Suprapubic skin (tissue), 4 donors: ENCODE measurements around the gene PLA2G10. TPM values are rescaled to one million over a fixed set of nuclear protein-coding genes. Genes with fewer than 3 reads are reported as not detected.

Experiments
- DNase-seq, 2 donors: peaks; one replicate each; pipeline ENCODE4 v3.0.0-alpha.2; 2019; ENCODE audit warnings: low spot score in 2 of 2
- H3K27ac ChIP-seq: fragments of 200-600 bp; sonication (generic); one replicate; pipeline ENCODE4 v1.5.1; 2019
- H3K27me3 ChIP-seq: fragments of 200-600 bp; sonication (generic); one replicate; pipeline ENCODE4 v1.5.1; 2019
- H3K36me3 ChIP-seq: fragments of 200-600 bp; sonication (generic); one replicate; pipeline ENCODE4 v1.5.1; 2019
- H3K4me1 ChIP-seq: fragments of 200-600 bp; sonication (generic); one replicate; pipeline ENCODE4 v1.5.1; 2019
- H3K4me3 ChIP-seq: fragments of 200-600 bp; sonication (generic); one replicate; pipeline ENCODE4 v1.5.1; 2019; ENCODE audit warnings: mild to moderate bottlenecking
- H3K9me3 ChIP-seq: fragments of 200-600 bp; sonication (generic); one replicate; pipeline ENCODE4 v1.5.1; 2019
- EP300 ChIP-seq: sonication (generic); formaldehyde crosslinking; IDR thresholded peaks from one replicate; pipeline ENCODE4 v1.6.1; 2017; ENCODE audit warnings: antibody characterized with exemption
- POLR2A ChIP-seq, 2 donors: fragments of 450-650 bp; IDR thresholded peaks; one replicate each; pipeline ENCODE4 v1.6.1; 2017; ENCODE audit warnings: antibody characterized with exemption in 2 of 2, mild to moderate bottlenecking in 2 of 2, moderate library complexity in 2 of 2
- POLR2AphosphoS5 ChIP-seq, 3 donors: sonication (generic); formaldehyde crosslinking; IDR thresholded peaks; one replicate each; pipeline ENCODE4 v1.6.1; 2017; ENCODE audit warnings: antibody characterized with exemption in 3 of 3
- WGBS: methylation state at CpG from one replicate; pipeline ENCODE4 v1.1.5; 2018; 5-methylcytosine and 5-hydroxymethylcytosine counted together
- total RNA-seq, 4 donors: library from RNA; depleted of rRNA; stranded (reverse); fragments of >200 nt; gene quantifications; one replicate each; pipeline ENCODE4 v1.1.0, GENCODE V29; 2016
- TF ChIP-seq, protein P1 (sequence below), 2 donors: fragments of 200-600 bp in 1 of 2; fragments of 450-650 bp in 1 of 2; sonication (generic) in 1 of 2; IDR thresholded peaks; one replicate each; pipeline ENCODE4 v1.5.1; 2016 to 2019; ENCODE audit warnings: antibody characterized with exemption in 2 of 2, mild to moderate bottlenecking in 1 of 2, moderate library complexity in 1 of 2

The PLA2G10 gene
- total RNA-seq, 4 donors from 2014 or later: not detected

DNA sequence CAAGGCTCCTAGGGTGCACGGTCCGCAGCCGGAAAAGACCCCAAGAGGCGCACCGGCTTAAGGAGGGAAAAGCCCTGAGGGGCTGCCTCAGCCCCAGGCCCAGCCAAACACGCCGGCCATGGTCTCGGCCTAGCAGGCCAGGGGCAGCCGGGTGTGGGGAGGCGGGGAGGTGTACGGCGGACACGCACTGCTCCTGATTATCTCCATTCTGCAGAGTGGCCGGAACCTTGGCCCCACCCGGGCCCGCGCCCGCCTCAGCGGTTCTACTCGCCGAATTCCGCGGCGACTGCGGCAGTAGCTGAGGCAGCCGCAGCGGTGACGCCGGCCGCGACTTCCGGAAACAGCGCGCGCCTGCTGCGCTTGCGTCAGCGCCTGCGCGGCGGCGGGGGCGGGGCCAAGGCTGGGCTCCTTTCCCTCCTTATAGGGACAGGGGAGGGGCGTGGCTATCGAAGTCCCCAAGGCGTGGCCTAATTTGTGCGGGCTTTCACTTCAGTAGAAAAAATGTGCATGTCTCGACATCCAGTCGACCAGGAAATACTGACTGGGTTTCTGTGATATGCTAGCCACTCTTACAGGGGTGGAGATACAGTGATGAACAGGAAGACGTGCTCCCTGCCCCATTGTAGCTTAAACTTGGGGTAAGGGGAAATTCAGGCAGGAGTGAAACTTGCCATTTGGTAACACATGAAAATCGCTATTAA, 64.0 kb downstream of the PLA2G10 start, which contains the start of gene PARN:
TSS of gene PARN (minus strand) at position 342 of the 701 bp plus-strand sequence. CDS start at position 207, 135 bp downstream.
- H3K27ac ChIP-seq: peak within 1 kb of the TSS; percentile 86
- peak within 1 kb of the TSS; percentile 96 for H3K4me3 ChIP-seq
- peak; percentile 97 to 99 for DNase-seq
- peaks cover 26% of the 10 kb centered on the region for H3K36me3 ChIP-seq
- H3K27me3 ChIP-seq: no peaks in the 10 kb centered on the region
- no peaks in the 10 kb centered on the region for H3K9me3 ChIP-seq
- WGBS: 2% methylated on average over 24 of the region's 51 CpGs
- H3K4me1 ChIP-seq: peaks cover 43% of the 10 kb centered on the region
- TF ChIP-seq, protein P1, sequence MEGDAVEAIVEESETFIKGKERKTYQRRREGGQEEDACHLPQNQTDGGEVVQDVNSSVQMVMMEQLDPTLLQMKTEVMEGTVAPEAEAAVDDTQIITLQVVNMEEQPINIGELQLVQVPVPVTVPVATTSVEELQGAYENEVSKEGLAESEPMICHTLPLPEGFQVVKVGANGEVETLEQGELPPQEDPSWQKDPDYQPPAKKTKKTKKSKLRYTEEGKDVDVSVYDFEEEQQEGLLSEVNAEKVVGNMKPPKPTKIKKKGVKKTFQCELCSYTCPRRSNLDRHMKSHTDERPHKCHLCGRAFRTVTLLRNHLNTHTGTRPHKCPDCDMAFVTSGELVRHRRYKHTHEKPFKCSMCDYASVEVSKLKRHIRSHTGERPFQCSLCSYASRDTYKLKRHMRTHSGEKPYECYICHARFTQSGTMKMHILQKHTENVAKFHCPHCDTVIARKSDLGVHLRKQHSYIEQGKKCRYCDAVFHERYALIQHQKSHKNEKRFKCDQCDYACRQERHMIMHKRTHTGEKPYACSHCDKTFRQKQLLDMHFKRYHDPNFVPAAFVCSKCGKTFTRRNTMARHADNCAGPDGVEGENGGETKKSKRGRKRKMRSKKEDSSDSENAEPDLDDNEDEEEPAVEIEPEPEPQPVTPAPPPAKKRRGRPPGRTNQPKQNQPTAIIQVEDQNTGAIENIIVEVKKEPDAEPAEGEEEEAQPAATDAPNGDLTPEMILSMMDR (IDR thresholded peaks at IDR 0.05): no peak
- TF ChIP-seq POLR2AphosphoS5 (IDR thresholded peaks at IDR 0.05): peak; percentile 89 to 90 (median 90)
- peak; percentile 49 to 90 for TF ChIP-seq POLR2A (IDR thresholded peaks at IDR 0.05)

DNA sequence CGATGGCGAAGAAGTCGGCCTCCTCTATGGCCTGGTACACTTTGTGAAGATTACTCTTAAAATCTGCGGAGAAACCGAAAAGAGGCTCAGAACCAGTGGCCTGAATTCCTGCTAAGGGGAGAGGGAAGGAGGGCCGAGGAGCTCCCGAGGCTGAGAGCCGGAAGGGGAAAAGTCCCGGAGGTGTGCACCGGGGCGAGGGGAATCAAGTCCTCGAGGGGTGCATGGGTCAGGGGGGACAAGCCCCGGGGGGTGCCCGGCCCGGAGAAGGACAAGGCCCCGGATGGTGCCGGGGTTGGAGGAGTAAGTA, 64.5 kb downstream of the PLA2G10 start:
- peaks cover 41% of the 10 kb centered on the region for H3K4me1 ChIP-seq
- no peak for DNase-seq
- no peaks in the 10 kb centered on the region for H3K9me3 ChIP-seq
- TF ChIP-seq POLR2AphosphoS5 (IDR thresholded peaks at IDR 0.05) (no peak), EP300 (no peak), POLR2A (IDR thresholded peaks at IDR 0.05) (no peak)
- TF ChIP-seq, protein P1 (IDR thresholded peaks at IDR 0.05): no peak
- H3K36me3 ChIP-seq: peaks cover 31% of the 10 kb centered on the region
- peak overlapping the region; percentile 86 for H3K27ac ChIP-seq
- 2% methylated on average over 17 of the region's 17 CpGs for WGBS
- peak overlapping the region; percentile 96 for H3K4me3 ChIP-seq
- no peaks in the 10 kb centered on the region for H3K27me3 ChIP-seq

DNA sequence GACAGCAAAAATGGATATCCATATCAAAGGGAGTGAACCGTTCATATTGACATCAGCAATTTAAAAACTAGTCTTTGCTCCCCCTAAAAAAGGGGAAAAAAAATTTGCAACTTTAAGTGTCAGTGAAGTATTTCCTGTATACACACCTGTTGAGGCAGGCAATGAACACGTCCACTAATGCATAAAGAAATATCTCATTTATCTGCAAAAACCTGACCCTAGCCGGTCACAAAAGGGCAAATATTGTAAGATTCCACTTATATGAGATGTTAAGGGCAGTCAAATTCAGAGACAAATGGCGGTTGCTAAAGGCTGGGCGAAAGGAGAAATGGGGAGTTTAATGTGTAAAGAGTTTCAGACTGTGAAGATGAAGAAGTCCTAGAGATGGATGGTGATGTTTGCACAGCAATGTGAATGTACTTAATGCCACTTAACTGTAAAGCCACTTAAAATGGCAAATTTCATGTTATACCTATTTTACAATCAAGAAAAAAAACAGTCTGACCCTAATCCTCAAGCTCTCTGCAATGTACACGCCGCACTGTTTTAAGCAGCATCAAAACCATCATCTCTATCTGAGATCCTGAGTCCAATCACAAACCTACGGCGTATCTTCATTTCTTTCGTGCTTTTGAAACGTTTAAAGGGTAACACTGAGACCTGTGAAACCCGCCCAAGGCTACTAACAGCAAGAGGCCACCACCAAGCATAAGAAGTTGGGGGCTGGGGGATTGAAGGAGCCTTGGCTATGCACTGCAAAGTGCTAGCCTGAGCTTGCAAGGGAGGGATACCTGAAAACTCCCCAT, 65.1 kb downstream of the PLA2G10 start:
- peaks cover 36% of the 10 kb centered on the region for H3K4me1 ChIP-seq
- TF ChIP-seq, protein P1 (IDR thresholded peaks at IDR 0.05): no peak
- no peak for TF ChIP-seq POLR2AphosphoS5 (IDR thresholded peaks at IDR 0.05)
- TF ChIP-seq POLR2A (IDR thresholded peaks at IDR 0.05): no peak
- TF ChIP-seq EP300: no peak
- WGBS: 51% methylated on average over 12 of the region's 12 CpGs
- peak overlapping the region; percentile 96 for H3K4me3 ChIP-seq
- H3K27ac ChIP-seq: peak overlapping the region; percentile 86
- no peak for DNase-seq
- no peaks in the 10 kb centered on the region for H3K27me3 ChIP-seq
- peaks cover 37% of the 10 kb centered on the region for H3K36me3 ChIP-seq
- no peaks in the 10 kb centered on the region for H3K9me3 ChIP-seq

DNA sequence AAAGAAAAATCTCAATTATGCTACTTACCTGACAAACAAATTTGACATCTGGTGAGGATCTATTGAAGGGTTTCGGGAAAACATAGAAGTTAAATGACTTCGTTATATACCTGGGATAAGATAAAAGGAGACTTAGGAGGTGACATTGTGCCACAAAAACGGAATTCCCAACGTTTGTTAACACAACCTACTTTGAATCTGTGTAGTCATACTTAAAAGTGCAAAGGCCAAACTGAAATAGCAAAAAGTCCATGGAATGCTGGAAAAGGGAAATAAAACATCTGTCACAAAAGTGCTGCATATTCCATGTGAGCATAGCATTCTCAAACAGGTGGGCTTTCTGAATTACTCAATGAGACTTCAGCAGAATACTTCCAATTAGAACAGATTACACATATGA, 67.0 kb downstream of the PLA2G10 start:
- peaks cover 53% of the 10 kb centered on the region for H3K36me3 ChIP-seq

More for the DNA sequence above, 67.0 kb downstream of the PLA2G10 start:
- Histone ChIP-seq H3K4me3 (no peak overlapping the region), H3K27ac (no peak overlapping the region), H3K4me1 (peaks cover 23% of the 10 kb centered on the region), H3K9me3 (no peaks in the 10 kb centered on the region), H3K27me3 (no peaks in the 10 kb centered on the region)
- TF ChIP-seq, protein P1 (IDR thresholded peaks at IDR 0.05): no peak
- TF ChIP-seq POLR2AphosphoS5 (IDR thresholded peaks at IDR 0.05) (no peak), POLR2A (IDR thresholded peaks at IDR 0.05) (no peak), EP300 (no peak)
- DNase-seq: no peak
- 92% methylated on average over 4 of the region's 4 CpGs for WGBS

Other genes with a start within 250 kb of the PLA2G10 start
- gene PARN, start 64.0 kb downstream of the PLA2G10 start, total RNA-seq: 10 to 100 TPM; 33.7 to 44.6 (median 37.1) TPM
- gene BFAR, start 61.4 kb downstream of the PLA2G10 start, total RNA-seq: 10 to 100 TPM; 41.6 to 51.4 (median 44.8) TPM
- gene NPIPA3, start 9.1 kb upstream of the PLA2G10 start, total RNA-seq: 1 to 10 TPM in 2 of 4 donors, not detected in 2; 1.9 to 2.3 TPM
- gene NPIPA2, start 48.2 kb upstream of the PLA2G10 start, total RNA-seq: 1 to 10 TPM in 3 of 4 donors, not detected in 1; 2.0 to 4.0 (median 2.8) TPM
- gene NOMO1, start 139.4 kb upstream of the PLA2G10 start, total RNA-seq: 10 to 100 TPM; 34.6 to 56.5 (median 46.7) TPM
- 100 to 1,000 TPM in 1 of 4 donors, 10 to 100 TPM in 3; 76.1 to 187 (median 78.8) TPM for gene NPIPA1, start 243.1 kb upstream of the PLA2G10 start, total RNA-seq